CD4-positive, alpha-beta T cell treated with Interleukin-1 beta for 1 hour (primary cell): ENCODE data around the gene CRHR1.

Experiments used
- DNase-seq, 2 donors: peaks; one replicate each; pipeline ENCODE4 v3.0.0-alpha.2; 2020 to 2022

Gene CRHR1

GRCh38 chr17:45790296-45790922, 6.3 kb downstream of the CRHR1 start:
- DNase-seq, result no peak

GRCh38 chr17:45791041-45791582, 7.0 kb downstream of the CRHR1 start:
- no peak for DNase-seq

GRCh38 chr17:45791935-45792334, 7.8 kb downstream of the CRHR1 start:
- DNase-seq, result no peak

GRCh38 chr17:45792437-45792836, 8.3 kb downstream of the CRHR1 start:
- DNase-seq, result no peak

- no peak for DNase-seq
Measured at GRCh38 chr17:45792995-45793755, 9.1 kb downstream of the CRHR1 start.

GRCh38 chr17:45793999-45794540, 9.9 kb downstream of the CRHR1 start:
- DNase-seq, result no peak

GRCh38 chr17:45794840-45795239, 10.7 kb downstream of the CRHR1 start:
- no peak for DNase-seq

GRCh38 chr17:45800816-45801215, 16.7 kb downstream of the CRHR1 start:
- no peak for DNase-seq

- no peak for DNase-seq
Measured at GRCh38 chr17:45801421-45801820, 17.3 kb downstream of the CRHR1 start.

GRCh38 chr17:45808845-45809244, 24.7 kb downstream of the CRHR1 start:
- DNase-seq, result no peak

- DNase-seq, result no peak
Measured at GRCh38 chr17:45809499-45809898, 25.4 kb downstream of the CRHR1 start.

- DNase-seq, result no peak
Measured at GRCh38 chr17:45812102-45812501, 28.0 kb downstream of the CRHR1 start.

- DNase-seq, result no peak
Measured at GRCh38 chr17:45813048-45813725, 29.1 kb downstream of the CRHR1 start.

- DNase-seq, result no peak
Measured at GRCh38 chr17:45814622-45815606, 30.8 kb downstream of the CRHR1 start.

- no peak for DNase-seq
Measured at GRCh38 chr17:45815752-45816151, 31.6 kb downstream of the CRHR1 start.

GRCh38 chr17:45818041-45818440, 33.9 kb downstream of the CRHR1 start:
- no peak for DNase-seq

- no peak for DNase-seq
Measured at GRCh38 chr17:45818699-45819098, 34.6 kb downstream of the CRHR1 start.

- DNase-seq, result no peak
Measured at GRCh38 chr17:45819632-45820031, 35.5 kb downstream of the CRHR1 start.

GRCh38 chr17:45820052-45820780, 36.1 kb downstream of the CRHR1 start:
- DNase-seq, result no peak

GRCh38 chr17:45821147-45821546, 37.0 kb downstream of the CRHR1 start:
- DNase-seq, result no peak

GRCh38 chr17:45823598-45823997, 39.5 kb downstream of the CRHR1 start:
- peak in 1 of 2 donors; percentile 18 for DNase-seq
